HepG2 (cell line): Measurements from ENCODE around the gene CDK6. TPM values are rescaled to one million over a fixed set of nuclear protein-coding genes. Genes with fewer than 3 reads are reported as not detected.
A peak's percentile ranks its signal among the peaks of the same experiment; 100 is the strongest.

Experiments
- CHD2 ChIP-seq: IDR thresholded peaks from 2 replicates; pipeline ENCODE4 v1.6.1; 2011; ENCODE audit warnings: low read depth, low read length, improper control_type of control experiment
- CHD4 ChIP-seq: fragments of 200-600 bp; sonication (generic); IDR thresholded peaks from 2 replicates; pipeline ENCODE4 v1.7.0; 2017; ENCODE audit warnings: mild to moderate bottlenecking, low read length, borderline replicate concordance
- CREBL2 ChIP-seq: sonication (generic); formaldehyde crosslinking; IDR thresholded peaks from 2 replicates; pipeline ENCODE4 v1.8.1; 2023; ENCODE audit warnings: missing genetic modification reagents, mild to moderate bottlenecking, borderline replicate concordance
- FIP1L1 ChIP-seq: fragments of 200-400 bp; formaldehyde crosslinking; IDR thresholded peaks from 2 replicates; pipeline ENCODE4 v1.6.1; 2018; ENCODE audit warnings: low read depth, mild to moderate bottlenecking, low read length, moderate library complexity, borderline replicate concordance; ENCODE audit not compliant: insufficient read depth
- GATAD1 ChIP-seq: IDR thresholded peaks from 2 replicates; pipeline ENCODE4 v1.6.1; 2016; ENCODE audit warnings: missing genetic modification reagents, missing compliant biosample characterization
- ISX ChIP-seq: sonication (generic); formaldehyde crosslinking; conservative IDR thresholded peaks from 2 replicates; pipeline ENCODE4 v1.5.0; 2020; ENCODE audit warnings: missing genetic modification reagents
- MTERF4 ChIP-seq: sonication (generic); formaldehyde crosslinking; IDR thresholded peaks from 2 replicates; pipeline ENCODE4 v1.8.0; 2023; ENCODE audit warnings: mild to moderate bottlenecking, missing genetic modification reagents
- NFIC ChIP-seq: IDR thresholded peaks from 2 replicates; pipeline ENCODE4 v1.6.1; 2012; ENCODE audit warnings: mild to moderate bottlenecking, low read length, inconsistent platforms
- ONECUT2 ChIP-seq: sonication (generic); formaldehyde crosslinking; IDR thresholded peaks from 2 replicates; pipeline ENCODE4 v1.4.0; 2020; ENCODE audit warnings: missing genetic modification reagents
- TBX3 ChIP-seq: fragments of 450-650 bp; IDR thresholded peaks from 2 replicates; pipeline ENCODE4 v1.6.1; 2017; ENCODE audit warnings: antibody characterized with exemption, mild to moderate bottlenecking, inconsistent platforms, borderline replicate concordance
- TEAD3 ChIP-seq: optimal IDR thresholded peaks from 2 replicates; pipeline ENCODE3; 2016; ENCODE audit warnings: borderline replicate concordance
- USF2 ChIP-seq, 2 experiments: sonication (generic) in 1 of 2; formaldehyde crosslinking in 1 of 2; IDR thresholded peaks; 2 replicates each; pipeline versions ENCODE4 v1.5.1 to v1.6.1; 2011 to 2020; ENCODE audit warnings: borderline replicate concordance in 1 of 2, low read depth in 1 of 2, low read length in 1 of 2, mild to moderate bottlenecking in 1 of 2, missing genetic modification reagents in 1 of 2, moderate library complexity in 1 of 2
- ZNF232 ChIP-seq: sonication (generic); formaldehyde crosslinking; IDR thresholded peaks from 2 replicates; pipeline ENCODE4 v1.4.0; 2020; ENCODE audit warnings: missing genetic modification reagents, borderline replicate concordance
- ZNF558 ChIP-seq: sonication (generic); formaldehyde crosslinking; IDR thresholded peaks from 2 replicates; pipeline ENCODE4 v1.9.0; 2022; ENCODE audit warnings: mild to moderate bottlenecking, missing genetic modification reagents, borderline replicate concordance
- ZNF570 ChIP-seq: sonication (generic); formaldehyde crosslinking; IDR thresholded peaks from 2 replicates; pipeline ENCODE4 v1.4.0; 2020; ENCODE audit warnings: mild to moderate bottlenecking, missing genetic modification reagents, borderline replicate concordance
- ZNF761 ChIP-seq: sonication (generic); formaldehyde crosslinking; conservative IDR thresholded peaks from 2 replicates; pipeline ENCODE4 v1.4.0; 2020; ENCODE audit warnings: mild to moderate bottlenecking, missing genetic modification reagents
- polyA plus RNA-seq, 8 experiments: library from polyadenylated mRNA; depleted of rRNA in 3 of 8; stranded (reverse) in 7 of 8; unstranded in 1 of 8; fragments of >200 nt; fragmentation: Illumina TruSeq in 4 of 8; extraction: Trizol in 4 of 8; gene quantifications; 2 replicates each; pipeline versions ENCODE4 v1.2.1 to v1.2.3, GENCODE V29; 2011 to 2016; ENCODE audit warnings: low read depth in 4 of 8, missing spikeins in 1 of 8, mixed read lengths in 1 of 8; ENCODE audit not compliant: insufficient read depth in 1 of 8
- total RNA-seq, 5 experiments: library from RNA; depleted of rRNA; stranded (reverse); fragments of >200 nt; fragmentation: Illumina TruSeq; extraction: Trizol; gene quantifications; 2 replicates each; pipeline ENCODE4 v1.2.3, GENCODE V29; 2016; ENCODE audit warnings: low read depth in 1 of 5
- TF ChIP-seq, protein P1 (sequence below): IDR thresholded peaks from 2 replicates; pipeline ENCODE4 v1.6.1; 2016; ENCODE audit warnings: control low read depth
- TF ChIP-seq, protein P2 (sequence below): sonication (generic); formaldehyde crosslinking; IDR thresholded peaks from 2 replicates; pipeline ENCODE4 v1.5.0; 2020; ENCODE audit warnings: missing genetic modification reagents
- TF ChIP-seq, protein P3 (sequence below): sonication (generic); formaldehyde crosslinking; IDR thresholded peaks from 2 replicates; pipeline ENCODE4 v1.4.0; 2020; ENCODE audit warnings: missing genetic modification reagents, mild to moderate bottlenecking, borderline replicate concordance

The CDK6 gene
- total and polyA plus RNA-seq, 2 of the 13 experiments (the other 11 are each of a cell fraction or from before 2014, with no cell fraction given) = 34.6 to 90.8 TPM

- TF ChIP-seq USF2 (IDR thresholded peaks at IDR 0.05; ENCODE audit: low read depth, low read length) (no peak), USF2 (CRISPR knock-in tag; IDR thresholded peaks at IDR 0.05; ENCODE audit: borderline replicate concordance) (peak; percentile 56; the same call in 1 of the 2 replicates), ZNF558 (CRISPR knock-in tag) (no peak; the same call in 1 of the 2 replicates), GATAD1 (no peak), MTERF4 (peak; percentile 72; the same call in 1 of the 2 replicates), ISX (CRISPR knock-in tag) (0 out of 2 replicates have a peak, but pooled peaks have one; percentile 61), CHD2 (no peak), ZNF761 (CRISPR knock-in tag) (no peak), TBX3 (no peak), CREBL2 (CRISPR knock-in tag) (no peak), FIP1L1 (no peak), CHD4 (no peak), ZNF232 (CRISPR knock-in tag) (peak; percentile 30; the same call in 1 of the 2 replicates), NFIC (no peak), ONECUT2 (CRISPR knock-in tag) (no peak), TEAD3 (no peak), ZNF570 (CRISPR knock-in tag) (no peak)
- TF ChIP-seq, protein P1, sequence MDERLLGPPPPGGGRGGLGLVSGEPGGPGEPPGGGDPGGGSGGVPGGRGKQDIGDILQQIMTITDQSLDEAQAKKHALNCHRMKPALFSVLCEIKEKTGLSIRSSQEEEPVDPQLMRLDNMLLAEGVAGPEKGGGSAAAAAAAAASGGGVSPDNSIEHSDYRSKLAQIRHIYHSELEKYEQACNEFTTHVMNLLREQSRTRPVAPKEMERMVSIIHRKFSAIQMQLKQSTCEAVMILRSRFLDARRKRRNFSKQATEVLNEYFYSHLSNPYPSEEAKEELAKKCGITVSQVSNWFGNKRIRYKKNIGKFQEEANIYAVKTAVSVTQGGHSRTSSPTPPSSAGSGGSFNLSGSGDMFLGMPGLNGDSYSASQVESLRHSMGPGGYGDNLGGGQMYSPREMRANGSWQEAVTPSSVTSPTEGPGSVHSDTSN = no peak
- TF ChIP-seq, protein P2, sequence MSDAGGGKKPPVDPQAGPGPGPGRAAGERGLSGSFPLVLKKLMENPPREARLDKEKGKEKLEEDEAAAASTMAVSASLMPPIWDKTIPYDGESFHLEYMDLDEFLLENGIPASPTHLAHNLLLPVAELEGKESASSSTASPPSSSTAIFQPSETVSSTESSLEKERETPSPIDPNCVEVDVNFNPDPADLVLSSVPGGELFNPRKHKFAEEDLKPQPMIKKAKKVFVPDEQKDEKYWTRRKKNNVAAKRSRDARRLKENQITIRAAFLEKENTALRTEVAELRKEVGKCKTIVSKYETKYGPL = no peak
- TF ChIP-seq, protein P3, sequence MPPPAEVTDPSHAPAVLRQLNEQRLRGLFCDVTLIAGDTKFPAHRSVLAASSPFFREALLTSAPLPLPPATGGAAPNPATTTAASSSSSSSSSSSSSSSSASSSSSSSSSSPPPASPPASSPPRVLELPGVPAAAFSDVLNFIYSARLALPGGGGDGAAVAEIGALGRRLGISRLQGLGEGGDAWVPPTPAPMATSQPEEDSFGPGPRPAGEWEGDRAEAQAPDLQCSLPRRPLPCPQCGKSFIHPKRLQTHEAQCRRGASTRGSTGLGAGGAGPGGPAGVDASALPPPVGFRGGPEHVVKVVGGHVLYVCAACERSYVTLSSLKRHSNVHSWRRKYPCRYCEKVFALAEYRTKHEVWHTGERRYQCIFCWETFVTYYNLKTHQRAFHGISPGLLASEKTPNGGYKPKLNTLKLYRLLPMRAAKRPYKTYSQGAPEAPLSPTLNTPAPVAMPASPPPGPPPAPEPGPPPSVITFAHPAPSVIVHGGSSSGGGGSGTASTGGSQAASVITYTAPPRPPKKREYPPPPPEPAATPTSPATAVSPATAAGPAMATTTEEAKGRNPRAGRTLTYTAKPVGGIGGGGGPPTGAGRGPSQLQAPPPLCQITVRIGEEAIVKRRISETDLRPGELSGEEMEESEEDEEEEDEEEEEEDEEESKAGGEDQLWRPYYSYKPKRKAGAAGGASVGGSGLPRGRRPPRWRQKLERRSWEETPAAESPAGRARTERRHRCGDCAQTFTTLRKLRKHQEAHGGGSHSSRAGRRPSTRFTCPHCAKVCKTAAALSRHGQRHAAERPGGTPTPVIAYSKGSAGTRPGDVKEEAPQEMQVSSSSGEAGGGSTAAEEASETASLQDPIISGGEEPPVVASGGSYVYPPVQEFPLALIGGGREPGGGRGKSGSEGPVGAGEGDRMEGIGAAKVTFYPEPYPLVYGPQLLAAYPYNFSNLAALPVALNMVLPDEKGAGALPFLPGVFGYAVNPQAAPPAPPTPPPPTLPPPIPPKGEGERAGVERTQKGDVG (CRISPR knock-in tag) = no peak
Measured at GRCh38 chr7:92833024-92833765, 3.2 kb downstream of the CDK6 start (continued).
